ENCODE measurements around the gene LRFN5. TPM values are rescaled to one million over a fixed set of nuclear protein-coding genes. Genes with fewer than 3 reads are reported as not detected.

The LRFN5 gene
- total RNA-seq, 1 donor from 2014 or later, result 13.3 TPM

DNA sequence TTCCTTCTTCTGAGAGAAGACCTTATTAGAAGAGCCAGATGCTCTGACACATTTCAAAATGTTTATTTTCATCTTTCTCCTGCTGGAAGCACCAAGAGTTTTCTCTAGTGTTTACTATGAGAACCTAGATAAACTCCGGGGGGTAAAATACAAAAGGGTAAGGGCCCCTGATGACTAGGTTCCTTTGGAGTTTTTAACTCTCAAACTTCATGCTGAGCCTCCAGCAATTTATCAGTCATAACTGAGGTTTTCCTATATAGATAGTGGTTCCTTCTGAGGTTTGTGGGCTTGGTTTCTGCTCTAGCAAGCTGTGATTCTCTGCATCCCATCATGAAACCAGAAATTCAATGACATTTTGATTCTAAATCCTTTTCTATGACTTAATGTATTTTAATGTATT, 210.9 kb downstream of the LRFN5 start:
- Mint-ChIP-seq H3K27ac (ENCODE audit: unreplicated experiment) (no peak overlapping the region), H3K36me3 (ENCODE audit: low read depth, unreplicated experiment) (no peaks in the 10 kb centered on the region), H3K4me3 (ENCODE audit: unreplicated experiment) (no peak overlapping the region), H3K9me3 (ENCODE audit: unreplicated experiment) (no peaks in the 10 kb centered on the region), H3K4me1 (ENCODE audit: unreplicated experiment) (no peaks in the 10 kb centered on the region), H3K27me3 (ENCODE audit: unreplicated experiment) (no peaks in the 10 kb centered on the region)
- no peak for DNase-seq (ENCODE audit: low spot score)
- TF ChIP-seq, protein P1, sequence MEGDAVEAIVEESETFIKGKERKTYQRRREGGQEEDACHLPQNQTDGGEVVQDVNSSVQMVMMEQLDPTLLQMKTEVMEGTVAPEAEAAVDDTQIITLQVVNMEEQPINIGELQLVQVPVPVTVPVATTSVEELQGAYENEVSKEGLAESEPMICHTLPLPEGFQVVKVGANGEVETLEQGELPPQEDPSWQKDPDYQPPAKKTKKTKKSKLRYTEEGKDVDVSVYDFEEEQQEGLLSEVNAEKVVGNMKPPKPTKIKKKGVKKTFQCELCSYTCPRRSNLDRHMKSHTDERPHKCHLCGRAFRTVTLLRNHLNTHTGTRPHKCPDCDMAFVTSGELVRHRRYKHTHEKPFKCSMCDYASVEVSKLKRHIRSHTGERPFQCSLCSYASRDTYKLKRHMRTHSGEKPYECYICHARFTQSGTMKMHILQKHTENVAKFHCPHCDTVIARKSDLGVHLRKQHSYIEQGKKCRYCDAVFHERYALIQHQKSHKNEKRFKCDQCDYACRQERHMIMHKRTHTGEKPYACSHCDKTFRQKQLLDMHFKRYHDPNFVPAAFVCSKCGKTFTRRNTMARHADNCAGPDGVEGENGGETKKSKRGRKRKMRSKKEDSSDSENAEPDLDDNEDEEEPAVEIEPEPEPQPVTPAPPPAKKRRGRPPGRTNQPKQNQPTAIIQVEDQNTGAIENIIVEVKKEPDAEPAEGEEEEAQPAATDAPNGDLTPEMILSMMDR (IDR thresholded peaks at IDR 0.05; ENCODE audit: unreplicated experiment), result no peak

DNA sequence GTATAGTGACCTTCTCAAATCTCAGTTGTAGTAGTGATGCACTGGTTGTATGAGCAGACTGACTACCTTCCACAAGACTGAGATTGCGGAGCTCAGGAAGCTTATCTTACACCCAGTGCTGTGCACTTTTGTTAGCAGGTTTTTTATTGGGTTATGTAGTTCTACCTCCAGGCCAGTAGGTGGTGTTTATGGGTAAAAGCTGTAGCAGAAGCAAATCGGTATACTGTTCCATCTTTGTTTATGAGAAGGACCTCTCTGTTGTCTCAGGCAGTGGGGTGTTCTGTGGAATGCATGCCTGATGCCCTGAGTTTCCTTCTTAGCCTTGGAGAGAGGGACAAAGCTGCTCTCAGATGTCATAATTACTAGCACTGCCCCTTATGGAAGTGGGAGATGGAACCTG, 217.8 kb downstream of the LRFN5 start:
- Mint-ChIP-seq H3K9me3 (ENCODE audit: unreplicated experiment) (no peaks in the 10 kb centered on the region), H3K4me1 (ENCODE audit: unreplicated experiment) (no peaks in the 10 kb centered on the region)
- DNase-seq (ENCODE audit: low spot score), result no peak

DNA sequence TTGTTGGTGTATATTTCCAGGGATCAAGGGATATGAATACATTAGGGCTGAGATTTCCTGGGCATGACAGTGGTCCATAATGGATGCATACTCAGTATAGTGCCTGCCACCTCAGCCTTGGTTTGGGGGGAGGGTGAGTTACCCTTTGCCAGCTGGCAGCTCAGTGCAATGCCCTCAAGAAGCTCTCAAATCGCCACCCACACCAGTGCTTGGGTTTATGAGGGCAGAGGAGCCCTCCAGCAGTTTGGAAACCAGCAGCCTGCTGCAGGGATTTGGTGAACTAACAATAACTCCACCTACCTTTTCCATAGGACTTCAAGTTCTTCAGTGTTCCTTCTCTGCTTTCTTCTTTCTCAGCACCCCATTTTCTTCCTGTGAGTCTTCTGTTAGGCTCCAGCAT, 218.9 kb downstream of the LRFN5 start:
- H3K36me3 Mint-ChIP-seq (ENCODE audit: low read depth, unreplicated experiment), result no peaks in the 10 kb centered on the region
- TF ChIP-seq, protein P1 (IDR thresholded peaks at IDR 0.05; ENCODE audit: unreplicated experiment), result no peak
- no peak overlapping the region for H3K27ac Mint-ChIP-seq (ENCODE audit: unreplicated experiment)
- H3K4me1 Mint-ChIP-seq (ENCODE audit: unreplicated experiment), result no peaks in the 10 kb centered on the region
- H3K27me3 Mint-ChIP-seq (ENCODE audit: unreplicated experiment), result peaks cover under 1% of the 10 kb centered on the region
- no peaks in the 10 kb centered on the region for H3K9me3 Mint-ChIP-seq (ENCODE audit: unreplicated experiment)
- DNase-seq (ENCODE audit: low spot score), result no peak
- no peak overlapping the region for H3K4me3 Mint-ChIP-seq (ENCODE audit: unreplicated experiment)

More for the DNA sequence above, 217.8 kb downstream of the LRFN5 start:
- no peak overlapping the region for H3K4me3 Mint-ChIP-seq (ENCODE audit: unreplicated experiment)
- no peaks in the 10 kb centered on the region for H3K36me3 Mint-ChIP-seq (ENCODE audit: low read depth, unreplicated experiment)
- TF ChIP-seq, protein P1 (IDR thresholded peaks at IDR 0.05; ENCODE audit: unreplicated experiment), result peak; percentile 53
- no peaks in the 10 kb centered on the region for H3K27me3 Mint-ChIP-seq (ENCODE audit: unreplicated experiment)
- H3K27ac Mint-ChIP-seq (ENCODE audit: unreplicated experiment), result no peak overlapping the region

DNA sequence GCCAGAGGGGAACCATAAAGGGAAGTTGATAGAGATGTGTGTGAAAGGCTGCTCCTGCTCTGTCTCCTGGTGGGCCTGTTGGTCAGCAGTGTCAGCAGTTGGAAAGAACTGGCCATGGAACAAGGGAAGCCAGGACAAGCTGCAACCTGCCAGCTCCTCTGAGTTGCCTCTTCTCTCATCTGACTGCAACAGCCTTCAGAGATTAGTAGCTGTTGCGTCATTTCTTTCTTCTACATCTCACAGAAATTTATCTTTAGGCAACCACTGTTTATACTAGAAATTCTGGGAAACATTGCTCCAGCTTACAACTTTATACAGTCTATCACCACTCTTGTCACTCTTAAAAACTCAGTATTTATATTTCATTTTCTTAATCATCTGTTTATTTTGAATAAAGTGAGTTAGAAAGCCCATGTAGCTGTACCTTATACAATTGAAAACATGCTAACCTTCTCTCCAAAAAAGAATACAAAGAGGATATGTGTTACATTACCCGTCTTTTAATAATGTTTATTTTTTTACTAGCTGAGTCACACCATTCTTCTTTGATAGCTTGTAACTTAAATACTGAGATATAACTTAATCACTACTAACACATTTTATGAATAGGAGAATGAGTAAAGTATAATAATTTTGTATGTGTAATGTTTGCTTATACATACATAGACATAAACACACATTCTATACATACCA, 224.2 kb downstream of the LRFN5 start:
- H3K9me3 Mint-ChIP-seq (ENCODE audit: unreplicated experiment), result no peaks in the 10 kb centered on the region
- TF ChIP-seq, protein P1 (IDR thresholded peaks at IDR 0.05; ENCODE audit: unreplicated experiment), result no peak
- peaks cover 3% of the 10 kb centered on the region for H3K27me3 Mint-ChIP-seq (ENCODE audit: unreplicated experiment)
- no peak for DNase-seq (ENCODE audit: low spot score)
- no peak overlapping the region for H3K4me3 Mint-ChIP-seq (ENCODE audit: unreplicated experiment)
- H3K27ac Mint-ChIP-seq (ENCODE audit: unreplicated experiment), result no peak overlapping the region
- no peaks in the 10 kb centered on the region for H3K4me1 Mint-ChIP-seq (ENCODE audit: unreplicated experiment)
- no peaks in the 10 kb centered on the region for H3K36me3 Mint-ChIP-seq (ENCODE audit: low read depth, unreplicated experiment)

DNA sequence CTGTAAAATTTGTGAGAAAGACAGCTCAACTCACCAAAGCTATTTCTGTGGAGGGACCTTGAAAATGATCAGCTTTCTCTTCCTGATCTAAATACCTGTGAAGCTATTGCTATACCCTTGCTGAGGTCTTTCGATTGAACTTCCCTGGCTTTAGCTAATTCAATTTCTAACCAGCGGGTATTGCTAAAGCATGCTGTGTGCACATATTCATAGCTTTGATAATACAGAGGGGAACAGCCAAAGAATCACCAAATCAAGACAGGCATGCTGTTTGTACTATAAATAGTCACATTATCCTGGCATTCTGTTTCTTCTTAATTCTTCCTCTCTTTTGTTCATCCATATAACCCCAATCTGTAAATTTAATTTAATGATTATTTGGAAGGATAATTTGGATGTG, 233.0 kb downstream of the LRFN5 start:
- H3K36me3 Mint-ChIP-seq (ENCODE audit: low read depth, unreplicated experiment), result no peaks in the 10 kb centered on the region
- H3K9me3 Mint-ChIP-seq (ENCODE audit: unreplicated experiment), result no peaks in the 10 kb centered on the region
- H3K27ac Mint-ChIP-seq (ENCODE audit: unreplicated experiment), result no peak overlapping the region
- H3K4me3 Mint-ChIP-seq (ENCODE audit: unreplicated experiment), result no peak overlapping the region
- H3K27me3 Mint-ChIP-seq (ENCODE audit: unreplicated experiment), result peaks cover 2% of the 10 kb centered on the region
- no peak for DNase-seq (ENCODE audit: low spot score)
- H3K4me1 Mint-ChIP-seq (ENCODE audit: unreplicated experiment), result no peaks in the 10 kb centered on the region
- TF ChIP-seq, protein P1 (IDR thresholded peaks at IDR 0.05; ENCODE audit: unreplicated experiment), result no peak
